HepG2 (cell line): ENCODE measurements around the gene LMOD3. TPM values are rescaled to one million over a fixed set of nuclear protein-coding genes. Genes with fewer than 3 reads are reported as not detected.

ENCODE experiments used
- ATAC-seq: fragments of 200-7000 bp; cut with Tn5 transposase; 3 replicates; pipeline ENCODE4 v1.9.1; 2020; ENCODE audit warnings: mild to moderate bottlenecking, moderate library complexity
- BruUV-seq: library from RNA; stranded (reverse); fragments of 400-500 nt; replicated peaks from 2 replicates; lab custom pipeline; 2021; lab: Mats Ljungman, UMichigan
- CTCF ChIA-PET: fragments of 300-600 bp; formaldehyde crosslinking; extraction: SDS; loops from one replicate; lab custom pipeline; 2021; ENCODE audit warnings: low total read pairs, inconsistent platforms, low intra/inter-chr PET ratio; lab: Yijun Ruan, JAX
- POLR2A ChIA-PET: fragments of 350-600 bp; sonication (Branson Sonifier 250); formaldehyde crosslinking; loops from one replicate; lab custom pipeline; 2020; ENCODE audit warnings: antibody characterized with exemption, inconsistent platforms; lab: Yijun Ruan, JAX
- DNase-seq: peaks from one replicate; pipeline ENCODE4 v3.0.0-alpha.2; 2015; ENCODE audit warnings: low spot score
- FAIRE-seq: peaks from 3 replicates; lab custom pipeline; 2011; peaks lifted over from hg19 to GRCh38; lab: Jason Lieb, UNC
- H2AFZ ChIP-seq: one replicate; pipeline ENCODE4 v1.6.1; 2011; ENCODE audit warnings: low read length, inconsistent platforms
- H3K27ac ChIP-seq: fragments of 300-600 bp; 3 replicates; pipeline ENCODE4 v1.8.0; 2011; ENCODE audit warnings: mixed run types, mild to moderate bottlenecking, mixed read lengths, low read length, inconsistent platforms; ENCODE audit not compliant: insufficient read depth; ENCODE audit errors: extremely low read length
- H3K27me3 ChIP-seq, 2 experiments: fragments of 200-600 bp in 1 of 2; 2 replicates in 1 of 2; 3 replicates in 1 of 2; pipeline versions ENCODE4 v1.6.0 to v1.8.0; 2011; ENCODE audit warnings: low read length in 2 of 2, mild to moderate bottlenecking in 2 of 2, moderate library complexity in 2 of 2, inconsistent platforms in 1 of 2; ENCODE audit not compliant: insufficient read depth in 2 of 2, control insufficient read depth in 1 of 2
- H3K36me3 ChIP-seq, 2 experiments: fragments of 200-600 bp in 1 of 2; replicated peaks in 1 of 2; 2 replicates in 1 of 2; 3 replicates in 1 of 2; pipeline versions ENCODE4 v1.5.1 to v1.8.0; 2011; ENCODE audit warnings: low read length in 2 of 2, inconsistent platforms in 1 of 2; ENCODE audit not compliant: insufficient read depth in 2 of 2, control insufficient read depth in 1 of 2
- H3K4me1 ChIP-seq: 2 replicates; pipeline ENCODE4 v1.5.1; 2012; ENCODE audit warnings: low read length, inconsistent platforms; ENCODE audit not compliant: insufficient read depth
- H3K4me2 ChIP-seq: 2 replicates; pipeline ENCODE4 v1.6.0; 2011; ENCODE audit warnings: low read depth, low read length, inconsistent platforms
- H3K4me3 ChIP-seq, 3 experiments: fragments of 200-600 bp in 1 of 3; sonication (generic), shearing (Covaris generic) in 1 of 3; replicated peaks in 1 of 3; 2 replicates each; pipeline ENCODE4 v1.5.1; 2011 to 2016; ENCODE audit warnings: low read length in 3 of 3, inconsistent platforms in 2 of 3, low read depth in 2 of 3, mild to moderate bottlenecking in 2 of 3, control low read depth in 1 of 3, mixed read lengths in 1 of 3; ENCODE audit not compliant: insufficient read depth in 1 of 3
- H3K79me2 ChIP-seq: one replicate; pipeline ENCODE4 v1.6.1; 2011; ENCODE audit warnings: low read length, inconsistent platforms; ENCODE audit not compliant: insufficient read depth
- H3K9ac ChIP-seq: 2 replicates; pipeline ENCODE4 v1.6.0; 2011; ENCODE audit warnings: mild to moderate bottlenecking, low read depth, low read length, inconsistent platforms; ENCODE audit not compliant: insufficient read depth
- H3K9me3 ChIP-seq: 2 replicates; pipeline ENCODE4 v1.5.1; 2012; ENCODE audit warnings: mild to moderate bottlenecking, low read length
- H4K20me1 ChIP-seq: 2 replicates; pipeline ENCODE4 v1.6.0; 2011; ENCODE audit warnings: inconsistent platforms, mild to moderate bottlenecking, low read length, moderate library complexity; ENCODE audit not compliant: insufficient read depth
- HOXA9 ChIP-seq: sonication (generic); formaldehyde crosslinking; IDR thresholded peaks from 2 replicates; pipeline ENCODE4 v1.8.1; 2022; ENCODE audit warnings: missing genetic modification reagents, mild to moderate bottlenecking, moderate library complexity, borderline replicate concordance
- NAIF1 ChIP-seq: sonication (generic); formaldehyde crosslinking; IDR thresholded peaks from 2 replicates; pipeline ENCODE4 v1.5.0; 2020; ENCODE audit warnings: mild to moderate bottlenecking, missing genetic modification reagents, borderline replicate concordance
- NFE2L2 ChIP-seq: fragments of 150-350 bp; IDR thresholded peaks from 2 replicates; pipeline ENCODE4 v1.6.1; 2014; ENCODE audit warnings: low read length
- SMYD3 ChIP-seq: sonication (generic); formaldehyde crosslinking; IDR thresholded peaks from 2 replicates; pipeline ENCODE4 v1.8.1; 2023; ENCODE audit warnings: mild to moderate bottlenecking, missing genetic modification reagents
- ZBTB38 ChIP-seq: sonication (generic); formaldehyde crosslinking; IDR thresholded peaks from 2 replicates; pipeline ENCODE4 v1.5.1; 2020; ENCODE audit warnings: mild to moderate bottlenecking, missing genetic modification reagents
- ZNF589 ChIP-seq: sonication (generic); formaldehyde crosslinking; conservative IDR thresholded peaks from 2 replicates; pipeline ENCODE4 v1.8.0; 2022; ENCODE audit warnings: mild to moderate bottlenecking, moderate library complexity, missing genetic modification reagents
- ZNF674 ChIP-seq: sonication (generic); formaldehyde crosslinking; IDR thresholded peaks from 2 replicates; pipeline ENCODE4 v1.5.0; 2020; ENCODE audit warnings: low read depth, mild to moderate bottlenecking, missing genetic modification reagents
- ZNF788 ChIP-seq: sonication (generic); formaldehyde crosslinking; IDR thresholded peaks from 2 replicates; pipeline ENCODE4 v1.5.0; 2020; ENCODE audit warnings: mild to moderate bottlenecking, missing genetic modification reagents, borderline replicate concordance
- WGBS: methylation state at CpG from one replicate; pipeline ENCODE4 v1.1.6; 2017; ENCODE audit warnings: low lambda C conversion rate; 5-methylcytosine and 5-hydroxymethylcytosine counted together
- in situ Hi-C: cut with HindIII; loops from 2 replicates; pipeline ENCODE4 v1.10.0; 2017; ENCODE audit warnings: low pct_unique_long_range_greater_than_20kb; ENCODE audit not compliant: extremely low pct_ligation_motif_present
- intact Hi-C: fragments of 100-400 bp; cut with micrococcal nuclease; formaldehyde crosslinking; loops from one replicate; pipeline ENCODE4 v1.10.0; 2022; ENCODE audit not compliant: unreplicated experiment
- polyA plus RNA-seq, 8 experiments: library from polyadenylated mRNA; depleted of rRNA in 3 of 8; stranded (reverse) in 7 of 8; unstranded in 1 of 8; fragments of >200 nt; fragmentation: Illumina TruSeq in 4 of 8; extraction: Trizol in 4 of 8; gene quantifications; 2 replicates each; pipeline versions ENCODE4 v1.2.1 to v1.2.3, GENCODE V29; 2011 to 2016; ENCODE audit warnings: low read depth in 4 of 8, missing spikeins in 1 of 8, mixed read lengths in 1 of 8; ENCODE audit not compliant: insufficient read depth in 1 of 8
- total RNA-seq, 5 experiments: library from RNA; depleted of rRNA; stranded (reverse); fragments of >200 nt; fragmentation: Illumina TruSeq; extraction: Trizol; gene quantifications; 2 replicates each; pipeline ENCODE4 v1.2.3, GENCODE V29; 2016; ENCODE audit warnings: low read depth in 1 of 5
- TF ChIP-seq, protein P1 (sequence below), 2 experiments: fragments of 450-650 bp in 1 of 2; sonication (generic) in 1 of 2; formaldehyde crosslinking; IDR thresholded peaks; 2 replicates each; pipeline versions ENCODE4 v1.5.0 to v1.8.0; 2020 to 2022; ENCODE audit warnings: mild to moderate bottlenecking in 1 of 2, missing genetic modification reagents in 1 of 2
- TF ChIP-seq, protein P2 (sequence below): sonication (generic); formaldehyde crosslinking; IDR thresholded peaks from 2 replicates; pipeline ENCODE4 v1.4.0; 2020; ENCODE audit warnings: missing genetic modification reagents, borderline replicate concordance

LMOD3 gene
- total and polyA plus RNA-seq, 2 of the 13 experiments (the other 11 are each of a cell fraction or from before 2014, with no cell fraction given): not detected

DNA sequence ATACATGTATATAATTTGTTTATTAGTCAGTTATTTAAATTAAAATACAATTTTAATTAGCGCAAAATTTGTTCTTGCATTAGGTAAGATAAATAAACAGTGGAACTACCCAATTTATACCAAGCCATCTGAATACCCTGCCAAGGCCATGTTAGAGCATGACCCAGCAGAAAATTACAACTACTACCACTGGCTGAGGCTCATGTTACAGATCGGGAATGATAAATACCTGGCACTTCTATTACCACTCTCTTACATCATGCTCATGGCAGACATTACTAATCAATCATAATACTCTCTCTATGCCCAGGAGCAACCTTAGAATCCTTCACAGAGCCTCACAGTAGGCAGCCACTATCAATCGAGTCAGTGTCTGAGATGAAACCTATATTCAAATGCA lies 21.2 kb upstream of the LMOD3 start:
- H4K20me1 ChIP-seq: no peaks in the 10 kb centered on the region
- H3K79me2 ChIP-seq: no peaks in the 10 kb centered on the region
- H2AFZ ChIP-seq: no peak overlapping the region
- no peak for ATAC-seq
- no peak for DNase-seq
- no peaks in the 10 kb centered on the region for H3K27me3 ChIP-seq
- H3K27ac ChIP-seq: no peak overlapping the region
- H3K4me2 ChIP-seq: no peak overlapping the region
- H3K9ac ChIP-seq: no peak overlapping the region
- TF ChIP-seq ZNF674 (no peak), ZNF788 (CRISPR knock-in tag) (no peak), NFE2L2 (peak; percentile 48; the same call in 1 of the 2 replicates), SMYD3 (CRISPR knock-in tag) (no peak), ZNF589 (CRISPR knock-in tag) (no peak), ZBTB38 (CRISPR knock-in tag) (no peak), HOXA9 (CRISPR knock-in tag) (no peak), NAIF1 (CRISPR knock-in tag) (no peak)
- TF ChIP-seq, protein P1, sequence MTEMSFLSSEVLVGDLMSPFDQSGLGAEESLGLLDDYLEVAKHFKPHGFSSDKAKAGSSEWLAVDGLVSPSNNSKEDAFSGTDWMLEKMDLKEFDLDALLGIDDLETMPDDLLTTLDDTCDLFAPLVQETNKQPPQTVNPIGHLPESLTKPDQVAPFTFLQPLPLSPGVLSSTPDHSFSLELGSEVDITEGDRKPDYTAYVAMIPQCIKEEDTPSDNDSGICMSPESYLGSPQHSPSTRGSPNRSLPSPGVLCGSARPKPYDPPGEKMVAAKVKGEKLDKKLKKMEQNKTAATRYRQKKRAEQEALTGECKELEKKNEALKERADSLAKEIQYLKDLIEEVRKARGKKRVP (CRISPR knock-in tag; IDR thresholded peaks at IDR 0.05): peak in 1 of 2 experiments; percentile 87; a peak in 2 of 4 replicates
- TF ChIP-seq, protein P2, sequence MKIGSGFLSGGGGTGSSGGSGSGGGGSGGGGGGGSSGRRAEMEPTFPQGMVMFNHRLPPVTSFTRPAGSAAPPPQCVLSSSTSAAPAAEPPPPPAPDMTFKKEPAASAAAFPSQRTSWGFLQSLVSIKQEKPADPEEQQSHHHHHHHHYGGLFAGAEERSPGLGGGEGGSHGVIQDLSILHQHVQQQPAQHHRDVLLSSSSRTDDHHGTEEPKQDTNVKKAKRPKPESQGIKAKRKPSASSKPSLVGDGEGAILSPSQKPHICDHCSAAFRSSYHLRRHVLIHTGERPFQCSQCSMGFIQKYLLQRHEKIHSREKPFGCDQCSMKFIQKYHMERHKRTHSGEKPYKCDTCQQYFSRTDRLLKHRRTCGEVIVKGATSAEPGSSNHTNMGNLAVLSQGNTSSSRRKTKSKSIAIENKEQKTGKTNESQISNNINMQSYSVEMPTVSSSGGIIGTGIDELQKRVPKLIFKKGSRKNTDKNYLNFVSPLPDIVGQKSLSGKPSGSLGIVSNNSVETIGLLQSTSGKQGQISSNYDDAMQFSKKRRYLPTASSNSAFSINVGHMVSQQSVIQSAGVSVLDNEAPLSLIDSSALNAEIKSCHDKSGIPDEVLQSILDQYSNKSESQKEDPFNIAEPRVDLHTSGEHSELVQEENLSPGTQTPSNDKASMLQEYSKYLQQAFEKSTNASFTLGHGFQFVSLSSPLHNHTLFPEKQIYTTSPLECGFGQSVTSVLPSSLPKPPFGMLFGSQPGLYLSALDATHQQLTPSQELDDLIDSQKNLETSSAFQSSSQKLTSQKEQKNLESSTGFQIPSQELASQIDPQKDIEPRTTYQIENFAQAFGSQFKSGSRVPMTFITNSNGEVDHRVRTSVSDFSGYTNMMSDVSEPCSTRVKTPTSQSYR: no peak
- TF ChIP-seq, all 625 proteins: peak for 2
- Histone ChIP-seq H3K4me3 (no peak overlapping the region), H3K36me3 (no peaks in the 10 kb centered on the region), H3K4me1 (no peaks in the 10 kb centered on the region), H3K9me3 (no peaks in the 10 kb centered on the region)
- no peak for FAIRE-seq
- in situ Hi-C loops: no loop called here
- ChIA-PET POLR2A (no interaction called here), CTCF (no interaction called here)
- intact Hi-C loops: no loop called here
- no TSS peak for BruUV-seq
- WGBS: 56% methylated on average over 3 of the region's 3 CpGs
